ENCODE measurements around the gene RSU1.

DNA sequence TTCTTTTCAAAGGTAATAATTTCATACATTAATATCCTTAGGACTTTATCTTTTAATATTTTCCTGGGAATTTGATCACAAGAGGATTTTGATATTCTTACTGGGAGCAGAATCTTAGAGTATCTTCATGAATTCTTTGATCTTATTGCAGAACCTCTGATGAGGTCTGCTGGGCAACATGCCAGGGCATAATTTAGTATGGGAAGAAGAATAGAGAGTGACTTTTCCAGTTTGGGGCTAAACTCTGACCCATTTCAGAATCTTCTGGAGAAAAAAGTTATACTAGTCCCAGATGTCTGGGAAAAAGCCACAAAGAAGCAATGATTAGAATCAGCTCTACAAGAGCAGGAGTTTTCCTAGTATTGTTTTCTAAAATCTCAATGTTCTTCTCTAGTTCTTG lies 28.0 kb upstream of the RSU1 start:
- TF ChIP-seq CTCF (IDR thresholded peaks at IDR 0.05 in 8 of 11, conservative IDR thresholded peaks at IDR 0.05 in 3 of 11) (no peak), POLR2A (IDR thresholded peaks at IDR 0.05) (no peak), POLR2AphosphoS5 (IDR thresholded peaks at IDR 0.05) (no peak)

Measured in spleen (tissue), 7 donors.